NCI-H69 (cell line): ENCODE data around the gene TMEM81.

Experiments used
- DNase-seq: peaks from one replicate; lab custom pipeline; 2025; lab: John Stamatoyannopoulos, UW

The TMEM81 gene

DNA sequence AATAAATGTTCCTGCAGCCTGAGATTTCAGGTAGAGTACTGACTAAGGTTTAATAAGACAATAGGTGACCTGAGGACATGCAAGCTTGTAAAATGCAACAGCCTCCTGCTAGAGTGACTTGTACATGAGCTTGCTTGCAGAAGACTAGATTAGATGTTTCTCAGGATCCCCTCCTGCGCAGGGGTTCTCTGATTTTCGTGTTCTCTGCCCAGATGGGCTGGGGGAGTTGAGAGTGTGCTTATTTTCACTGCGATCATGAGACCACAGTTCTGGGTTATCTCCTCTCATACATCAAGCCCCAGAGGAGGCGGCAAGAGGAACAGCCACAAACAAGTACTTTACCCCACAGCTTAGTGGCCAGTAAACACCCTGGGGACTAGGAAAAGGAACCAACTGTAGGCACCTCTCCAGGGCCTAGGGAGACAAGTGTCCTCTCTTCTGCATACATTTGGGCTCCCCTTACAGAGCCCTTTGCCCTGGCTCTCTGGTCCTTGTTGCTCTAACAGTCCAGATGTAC, 8.0 kb downstream of the TMEM81 start:
- DNase-seq: no peak

GRCh38 chr1:205075642-205076155, 8.6 kb downstream of the TMEM81 start:
- no peak for DNase-seq

DNA sequence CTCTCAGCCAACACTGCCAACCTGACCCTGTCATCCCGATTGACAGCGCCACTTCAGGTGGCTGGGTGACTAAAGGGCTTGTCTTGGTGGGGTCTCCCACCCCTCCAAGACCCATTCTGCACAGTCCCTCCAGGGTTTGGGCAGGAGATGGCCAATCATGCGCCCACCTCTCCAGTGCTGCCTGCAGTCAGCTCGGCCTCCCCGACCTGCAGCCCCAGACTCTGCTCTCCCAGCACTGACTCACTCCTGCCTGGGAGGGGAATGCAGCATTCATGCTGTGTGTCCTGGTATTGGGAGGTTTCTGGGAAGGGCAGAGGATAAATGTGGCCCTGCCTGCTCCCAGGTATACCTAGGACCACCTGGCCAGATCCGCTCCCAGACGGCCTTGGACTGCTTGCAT, 9.7 kb downstream of the TMEM81 start:
- no peak for DNase-seq

GRCh38 chr1:205074084-205074483, 10.2 kb downstream of the TMEM81 start:
- DNase-seq: no peak

GRCh38 chr1:205073511-205073910, 10.7 kb downstream of the TMEM81 start:
- DNase-seq: peak; percentile 16

GRCh38 chr1:205072881-205073280, 11.4 kb downstream of the TMEM81 start:
- no peak for DNase-seq

- DNase-seq: no peak
Measured at GRCh38 chr1:205072286-205072685, 12.0 kb downstream of the TMEM81 start.

- DNase-seq: no peak
Measured at GRCh38 chr1:205071801-205072200, 12.5 kb downstream of the TMEM81 start.

- DNase-seq: no peak
Measured at GRCh38 chr1:205071028-205071409, 13.2 kb downstream of the TMEM81 start.

DNA sequence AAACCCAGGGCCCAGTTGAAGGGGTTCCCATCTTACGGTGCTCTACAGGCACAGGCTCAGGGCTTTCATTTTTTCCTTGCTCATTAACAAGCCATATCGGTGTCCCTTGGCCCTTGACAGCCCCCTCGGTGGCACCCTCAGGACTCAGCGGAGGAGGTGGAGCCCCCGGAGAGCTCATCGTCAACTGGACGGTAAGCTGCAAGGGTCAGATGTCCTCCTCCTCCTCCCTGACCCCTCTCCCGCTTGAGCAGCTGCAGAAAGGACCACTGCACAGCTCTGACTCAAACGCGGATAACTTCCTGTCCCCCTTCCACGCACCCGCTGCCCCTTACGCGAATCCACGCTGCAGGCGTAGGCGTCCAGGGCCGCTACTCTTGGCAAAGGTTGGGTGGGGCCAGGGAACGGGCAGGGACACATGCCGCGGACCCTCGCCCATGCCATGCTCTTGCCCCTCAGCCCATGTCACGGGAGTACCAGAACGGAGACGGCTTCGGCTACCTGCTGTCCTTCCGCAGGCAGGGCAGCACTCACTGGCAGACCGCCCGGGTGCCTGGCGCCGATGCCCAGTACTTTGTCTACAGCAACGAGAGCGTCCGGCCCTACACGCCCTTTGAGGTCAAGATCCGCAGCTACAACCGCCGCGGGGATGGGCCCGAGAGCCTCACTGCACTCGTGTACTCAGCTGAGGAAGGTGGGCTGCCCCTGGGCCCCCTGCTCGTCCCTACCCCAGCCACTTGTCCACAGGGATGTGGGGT, 14.7 kb downstream of the TMEM81 start:
- DNase-seq: no peak

DNA sequence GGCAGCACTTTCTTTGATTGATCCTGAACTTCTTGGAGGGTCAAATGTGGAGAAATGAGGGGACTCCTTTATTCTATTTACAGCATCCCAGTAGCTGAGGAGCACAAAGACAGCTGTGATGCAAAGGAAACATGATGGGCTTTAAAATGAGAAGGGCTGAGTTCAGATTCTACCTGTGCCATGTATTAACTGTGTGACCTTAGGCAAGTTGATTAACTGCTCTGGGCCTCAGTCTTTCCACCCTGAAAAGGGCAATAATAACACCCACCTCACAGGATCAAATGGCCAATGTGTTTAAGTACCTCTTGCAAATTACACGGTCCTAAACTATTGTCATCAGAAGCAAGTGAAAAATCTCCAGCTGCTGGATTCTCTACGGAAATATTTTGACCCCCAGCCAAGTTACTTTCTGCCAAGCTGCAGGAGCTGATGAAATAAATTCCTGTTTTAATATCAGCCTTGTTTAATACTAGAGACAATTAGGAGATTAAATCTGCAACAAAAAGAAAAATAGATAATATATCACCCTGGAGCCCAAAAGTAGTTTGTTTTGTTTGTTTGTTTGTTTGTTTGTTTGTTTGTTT, 15.7 kb downstream of the TMEM81 start:
- DNase-seq: no peak

GRCh38 chr1:205068001-205068400, 16.3 kb downstream of the TMEM81 start:
- DNase-seq: no peak

DNA sequence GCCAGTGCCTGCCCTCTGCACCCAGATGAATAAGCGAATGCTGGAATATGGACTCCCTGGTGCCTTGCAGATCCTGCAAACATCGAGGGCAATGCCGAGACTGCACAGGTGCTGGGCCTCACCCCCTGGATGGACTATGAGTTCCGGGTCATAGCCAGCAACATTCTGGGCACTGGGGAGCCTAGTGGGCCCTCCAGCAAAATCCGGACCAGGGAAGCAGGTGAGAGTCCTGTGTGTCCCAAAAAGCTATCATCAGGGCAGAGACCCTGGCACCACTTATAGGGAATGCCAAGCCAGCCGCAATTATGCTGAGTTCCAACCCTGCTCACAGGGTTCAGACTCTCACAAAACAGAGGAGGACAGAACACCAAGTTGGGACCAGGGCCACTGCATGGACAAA, 17.2 kb downstream of the TMEM81 start:
- DNase-seq: no peak

DNA sequence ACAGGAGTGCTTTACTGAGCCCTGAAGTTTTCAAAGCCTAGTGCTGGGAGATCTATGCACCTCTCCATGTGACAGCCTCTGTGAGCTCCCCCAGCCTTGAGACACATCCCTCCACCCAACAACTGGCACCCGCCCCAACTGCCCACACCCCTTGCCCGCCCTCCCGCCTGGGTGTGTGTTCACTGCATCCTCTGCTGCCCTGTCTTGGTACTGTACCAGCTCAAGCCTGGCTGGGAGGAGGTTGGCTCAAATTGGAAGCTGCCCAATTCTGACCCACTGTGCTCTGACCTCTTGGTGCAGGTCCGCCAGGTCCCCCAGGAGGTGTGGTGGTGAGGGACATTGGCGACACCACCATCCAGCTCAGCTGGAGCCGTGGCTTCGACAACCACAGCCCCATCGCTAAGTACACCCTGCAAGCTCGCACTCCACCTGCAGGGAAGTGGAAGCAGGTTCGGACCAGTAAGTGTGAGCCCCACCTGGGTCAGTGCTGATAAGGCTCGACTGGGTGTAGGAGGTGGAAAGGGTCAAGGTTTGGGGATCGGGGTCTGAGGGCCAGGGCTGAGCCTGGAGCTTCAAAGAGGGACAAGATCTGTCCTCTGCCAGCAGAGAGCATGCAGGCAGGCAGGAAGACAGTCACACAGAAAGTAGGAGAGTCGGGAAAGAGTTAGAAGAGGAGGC, 18.0 kb downstream of the TMEM81 start:
- DNase-seq: peak; percentile 62

- no peak for DNase-seq
Measured at GRCh38 chr1:205065666-205066065, 18.6 kb downstream of the TMEM81 start.

GRCh38 chr1:205064741-205065316, 19.4 kb downstream of the TMEM81 start:
- no peak for DNase-seq

- no peak for DNase-seq
Measured at GRCh38 chr1:205064301-205064700, 20.0 kb downstream of the TMEM81 start.

DNA sequence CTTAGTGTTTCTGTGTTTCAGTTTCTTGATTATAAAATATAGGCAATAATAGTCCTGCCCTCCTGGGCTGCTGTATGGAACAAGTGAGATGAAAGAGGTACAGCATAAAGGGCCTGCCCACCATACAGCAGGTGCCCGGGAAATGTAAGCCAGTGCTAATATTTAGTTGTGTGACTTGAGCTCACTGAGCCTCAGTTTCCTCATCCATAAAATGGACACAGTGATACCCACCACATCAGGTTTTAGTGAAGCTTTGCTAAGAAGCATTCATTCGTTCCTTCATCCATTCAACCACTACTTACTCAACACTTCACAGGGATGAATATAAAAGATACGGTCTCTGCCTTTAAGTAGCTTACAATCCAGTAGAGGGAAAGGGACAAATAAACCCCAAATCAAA, 21.4 kb downstream of the TMEM81 start:
- DNase-seq: no peak

DNA sequence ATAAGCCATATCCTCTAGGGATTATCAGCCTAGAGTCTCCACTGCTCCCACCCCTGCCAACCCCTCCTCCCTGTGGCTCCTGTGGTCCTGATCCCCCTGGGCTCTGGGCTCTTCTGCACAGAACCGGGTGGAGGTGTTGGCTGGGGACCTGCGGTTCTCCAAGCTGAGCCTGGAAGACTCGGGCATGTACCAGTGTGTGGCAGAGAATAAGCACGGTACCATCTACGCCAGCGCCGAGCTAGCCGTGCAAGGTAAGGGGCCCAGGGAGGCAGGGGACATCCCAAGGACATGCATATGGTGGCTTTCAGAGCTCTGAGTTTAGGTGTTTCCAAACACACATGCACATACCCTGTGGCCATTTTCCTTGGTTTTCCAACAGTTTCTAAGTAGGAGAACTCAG, 21.9 kb downstream of the TMEM81 start:
- no peak for DNase-seq

- peak; percentile 89 for DNase-seq
Measured at GRCh38 chr1:205061665-205062069, 22.6 kb downstream of the TMEM81 start.

- DNase-seq: no peak
Measured at GRCh38 chr1:205061227-205061626, 23.0 kb downstream of the TMEM81 start.

DNA sequence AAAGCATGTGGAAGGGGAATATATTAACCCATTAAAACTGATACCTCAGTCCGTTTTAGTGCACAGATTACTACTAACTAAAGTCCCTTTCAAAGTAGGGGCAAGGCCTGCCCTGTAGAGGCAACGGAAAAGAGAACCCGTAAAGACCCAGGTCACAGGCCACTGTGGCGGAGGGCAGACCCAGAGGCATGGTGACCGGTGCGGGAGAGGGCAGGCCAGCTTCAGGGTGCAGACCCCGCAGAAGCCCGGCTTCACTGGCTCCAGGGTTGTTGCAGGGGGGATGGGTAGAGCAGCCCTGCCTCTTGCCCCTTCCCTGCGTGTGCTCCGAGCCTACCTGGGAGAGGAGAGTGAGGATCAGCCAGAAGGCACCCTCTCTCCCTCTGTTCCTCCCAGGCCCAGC, 23.5 kb downstream of the TMEM81 start:
- no peak for DNase-seq

- DNase-seq: no peak
Measured at GRCh38 chr1:205059660-205060059, 24.6 kb downstream of the TMEM81 start.
